Measurements from ENCODE around the gene ZNHIT2.

- no peak for TF ChIP-seq GATA3 (IDR thresholded peaks at IDR 0.05; ENCODE audit: low read depth, low read length)
- no peak for TF ChIP-seq GATA2 (IDR thresholded peaks at IDR 0.05; ENCODE audit: low read depth, low read length)
These were observed 32.7 kb downstream of the ZNHIT2 start for GRCh38 chr11:65084598-65085375.

Data from SH-SY5Y (cell line).